Parietal lobe (tissue), 1 donor: ENCODE measurements around the gene MFSD6. TPM values are rescaled to one million over a fixed set of nuclear protein-coding genes. Genes with fewer than 3 reads are reported as not detected.

ENCODE experiments used
- total RNA-seq: library from RNA; depleted of rRNA; stranded (reverse); fragments of >200 nt; gene quantifications from one replicate; pipeline ENCODE4 v1.2.3, GENCODE V29; 2014

MFSD6 gene
- 82.6 TPM for total RNA-seq

GRCh38 chr2:190407662-190408537 lies at the start of gene MFSD6:
MFSD6 (plus strand) TSS chr2:190408355; CDS start chr2:190436030, 27,675 bp downstream.

GRCh38 chr2:190534310-190535120 lies 126.4 kb downstream of the MFSD6 start, which contains the start of gene NEMP2:
NEMP2 (minus strand) TSS chr2:190534722; CDS start chr2:190534655, 67 bp downstream.

Other genes with a start within 250 kb of the MFSD6 start
- 41.9 TPM for gene HIBCH, start 88.5 kb upstream of the MFSD6 start, total RNA-seq
- 24.1 TPM for gene INPP1, start 64.8 kb upstream of the MFSD6 start, total RNA-seq
- 5.0 TPM for gene NEMP2, start 126.4 kb downstream of the MFSD6 start, total RNA-seq
- 56.7 TPM for gene NAB1, start 240.7 kb downstream of the MFSD6 start, total RNA-seq